Karpas-422 (cell line): ENCODE results near the gene ZSCAN10. TPM values are rescaled to one million over a fixed set of nuclear protein-coding genes. Genes with fewer than 3 reads are reported as not detected.

ENCODE experiments used
- DNase-seq: peaks from one replicate; pipeline ENCODE4 v3.0.0-alpha.2; 2015
- H2AFZ ChIP-seq: fragments of 200-600 bp; sonication (generic); 2 replicates; pipeline ENCODE4 v1.6.1; 2014; ENCODE audit warnings: antibody characterized with exemption, low read length, mixed read lengths
- H3K27ac ChIP-seq: fragments of 200-600 bp; sonication (generic); 2 replicates; pipeline ENCODE4 v1.5.1; 2014; ENCODE audit warnings: mild to moderate bottlenecking, low read length, moderate library complexity
- H3K27me3 ChIP-seq: fragments of 200-600 bp; sonication (generic); 2 replicates; pipeline ENCODE4 v1.6.1; 2014; ENCODE audit warnings: low read length, mixed read lengths
- H3K36me3 ChIP-seq: fragments of 200-600 bp; sonication (generic); 2 replicates; pipeline ENCODE4 v1.6.1; 2014; ENCODE audit warnings: low read length, mixed read lengths; ENCODE audit not compliant: insufficient read depth
- H3K4me1 ChIP-seq: fragments of 200-600 bp; sonication (generic); 2 replicates; pipeline ENCODE4 v1.6.1; 2014; ENCODE audit warnings: mild to moderate bottlenecking, low read length, mixed read lengths
- H3K4me2 ChIP-seq: fragments of 200-600 bp; sonication (generic); 2 replicates; pipeline ENCODE4 v1.6.1; 2014; ENCODE audit warnings: low read length, low read depth, mild to moderate bottlenecking; ENCODE audit not compliant: poor library complexity, severe bottlenecking
- H3K4me3 ChIP-seq: fragments of 200-600 bp; sonication (generic); 2 replicates; pipeline ENCODE4 v1.5.1; 2014; ENCODE audit warnings: mild to moderate bottlenecking, antibody characterized with exemption, low read length, mixed read lengths
- H3K79me2 ChIP-seq: fragments of 200-600 bp; sonication (generic); 2 replicates; pipeline ENCODE4 v1.6.1; 2014; ENCODE audit warnings: mild to moderate bottlenecking, low read length, mixed read lengths
- H3K9ac ChIP-seq: fragments of 200-600 bp; sonication (generic); 2 replicates; pipeline ENCODE4 v1.6.0; 2014; ENCODE audit warnings: low read length
- H3K9me2 ChIP-seq: fragments of 200-600 bp; sonication (generic), shearing (Covaris generic); replicated peaks from 2 replicates; pipeline ENCODE4 v1.6.0; 2014; ENCODE audit warnings: mild to moderate bottlenecking, low read length, moderate library complexity; ENCODE audit not compliant: insufficient read depth
- H3K9me3 ChIP-seq: fragments of 300-700, 200-600 bp; sonication (generic); 2 replicates; pipeline ENCODE4 v1.6.1; 2014; ENCODE audit warnings: low read length, mixed read lengths
- H4K20me1 ChIP-seq: fragments of 200-600 bp; sonication (generic); 2 replicates; pipeline ENCODE4 v1.6.1; 2014; ENCODE audit warnings: mild to moderate bottlenecking, antibody characterized with exemption, low read length, low read depth; ENCODE audit not compliant: insufficient read depth
- total RNA-seq: library from RNA; depleted of rRNA; stranded (reverse); fragments of >200 nt; shearing (Covaris generic); gene quantifications from 2 replicates; pipeline ENCODE4 v1.2.3, GENCODE V29; 2014; ENCODE audit warnings: low replicate concordance; rRNA removed

The ZSCAN10 gene
- not detected in 2 replicates for total RNA-seq

DNA sequence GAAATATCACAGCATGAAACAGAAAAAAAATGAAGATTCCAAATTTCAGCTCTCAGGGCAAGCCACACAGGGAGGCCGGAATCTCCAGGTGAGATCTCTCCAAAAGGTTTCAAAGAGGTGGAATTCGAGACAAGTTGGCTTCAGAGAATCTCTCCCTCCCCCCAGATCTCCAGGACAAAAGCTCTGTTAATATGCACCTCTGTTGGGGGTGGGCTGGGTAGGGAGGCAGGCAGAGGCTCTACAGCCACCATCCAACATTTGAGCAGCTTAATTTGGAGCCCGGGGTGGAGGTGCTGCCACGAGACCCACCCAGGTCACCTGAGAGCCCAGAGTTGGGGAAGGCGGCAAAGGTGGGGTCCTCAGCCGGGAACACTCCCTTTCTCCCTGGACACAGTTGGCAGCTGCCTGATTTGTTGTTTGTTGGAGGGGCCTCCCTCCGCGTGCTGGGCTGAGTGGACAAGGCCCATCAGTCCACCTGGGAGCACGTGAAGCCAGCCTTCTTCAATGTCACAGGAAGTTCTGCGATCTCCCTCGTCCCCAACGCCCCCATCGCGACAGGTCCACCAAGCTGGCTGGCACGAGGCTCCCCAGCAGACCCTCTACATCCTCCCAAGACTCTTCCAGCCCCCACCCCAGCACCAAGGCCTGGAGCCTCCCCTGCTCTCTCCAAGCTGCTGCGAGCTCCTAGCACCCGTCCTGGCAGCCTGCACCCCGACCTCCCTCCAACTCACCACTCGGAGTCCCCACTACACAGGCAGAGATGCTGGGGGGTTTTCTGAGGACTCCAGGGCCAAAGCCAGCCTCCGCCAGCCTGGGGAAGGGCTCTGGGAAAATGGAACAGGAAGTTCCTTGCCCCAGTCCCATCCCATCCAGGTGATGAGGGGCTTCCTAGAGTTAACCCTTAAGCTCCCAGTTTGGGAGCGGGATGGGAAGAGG lies at the start of gene ZSCAN10:
TSS of gene ZSCAN10 (minus strand) at position 836 of the 936 bp plus-strand sequence. CDS start 6,357 bp downstream, outside the sequence.
- Histone ChIP-seq H3K9me2 (no peaks in the 10 kb centered on the region), H3K9ac (no peak within 1 kb of the TSS), H4K20me1 (no peaks in the 10 kb centered on the region), H3K4me3 (no peak within 1 kb of the TSS), H3K9me3 (no peaks in the 10 kb centered on the region), H3K79me2 (no peaks in the 10 kb centered on the region), H3K36me3 (no peaks in the 10 kb centered on the region), H3K4me2 (no peak within 1 kb of the TSS), H2AFZ (no peak within 1 kb of the TSS), H3K27me3 (no peaks in the 10 kb centered on the region), H3K27ac (no peak within 1 kb of the TSS), H3K4me1 (peaks cover 9% of the 10 kb centered on the region)
- no peak for DNase-seq

DNA sequence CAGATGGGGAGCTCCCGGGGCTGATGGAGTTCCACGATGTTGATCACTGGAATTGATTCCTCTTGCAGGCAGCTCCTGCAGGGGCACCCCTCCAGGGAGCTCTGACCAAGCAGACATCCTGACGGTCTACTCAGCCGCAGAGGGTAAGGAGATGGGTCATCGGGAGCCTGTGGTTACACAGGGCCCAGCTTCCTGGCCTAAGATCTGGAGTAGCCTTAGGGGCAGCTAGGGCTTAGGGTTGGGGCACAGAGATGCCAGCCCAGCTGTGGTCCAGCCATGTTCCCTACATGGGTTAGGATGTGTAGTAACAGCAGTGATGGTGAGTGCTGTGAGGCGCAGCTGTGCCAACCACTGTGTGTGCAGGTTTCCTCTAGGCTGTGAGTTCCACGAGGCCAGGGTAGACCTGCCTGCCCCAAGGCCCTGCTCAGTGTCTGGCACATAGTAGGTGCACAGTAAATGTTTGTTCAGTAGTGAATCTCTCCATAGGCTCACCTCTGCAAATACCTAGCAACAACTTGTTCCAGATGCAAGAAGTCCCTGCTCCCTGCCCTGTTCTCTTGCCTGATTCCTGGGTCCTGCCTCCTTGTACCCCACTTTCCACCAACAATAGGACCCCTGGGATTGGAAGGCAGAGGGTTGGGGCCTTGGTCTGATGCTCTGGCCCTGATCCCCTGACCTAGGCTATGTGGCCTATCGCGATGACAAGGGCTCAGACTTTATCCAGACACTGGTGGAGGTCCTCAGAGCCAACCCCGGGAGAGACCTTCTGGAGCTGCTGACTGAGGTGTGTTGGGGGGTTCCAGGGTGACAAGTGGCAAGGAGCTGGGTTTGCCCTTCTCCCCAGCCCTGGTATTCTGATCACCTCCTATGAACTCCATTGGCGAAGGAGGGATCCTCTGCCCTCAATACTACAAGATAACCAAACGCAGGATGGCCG lies 49.4 kb upstream of the ZSCAN10 start:
- Histone ChIP-seq H3K4me3 (no peak overlapping the region; the same call in 1 of the 2 replicates), H3K4me1 (peaks cover 25% of the 10 kb centered on the region), H3K4me2 (peak overlapping the region; percentile 96), H3K9me2 (no peaks in the 10 kb centered on the region), H3K36me3 (no peaks in the 10 kb centered on the region), H3K79me2 (no peaks in the 10 kb centered on the region), H3K27me3 (no peaks in the 10 kb centered on the region), H3K9me3 (no peaks in the 10 kb centered on the region), H3K27ac (no peak overlapping the region), H4K20me1 (peaks cover 7% of the 10 kb centered on the region; the same call in 1 of the 2 replicates), H3K9ac (no peak overlapping the region), H2AFZ (no peak overlapping the region)
- peak; percentile 40 for DNase-seq

DNA sequence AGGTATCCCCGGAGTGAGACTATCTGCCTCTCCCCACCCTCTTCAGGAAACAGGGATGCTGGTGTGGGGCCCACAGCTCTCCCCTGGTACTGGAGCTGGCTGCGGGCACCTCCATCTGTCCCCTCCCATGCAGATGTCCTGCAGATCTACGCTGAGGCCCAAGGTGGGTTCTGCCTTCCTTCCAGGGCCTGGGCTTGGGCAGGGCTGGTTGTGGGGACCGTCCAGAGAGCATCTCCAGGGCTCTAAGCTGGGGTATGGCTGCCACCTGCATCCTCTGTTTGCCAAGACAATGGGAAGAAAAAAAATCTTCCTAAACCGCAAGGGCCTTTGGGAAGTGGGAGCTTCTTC lies 48.6 kb upstream of the ZSCAN10 start:
- H3K9me3 ChIP-seq, result no peaks in the 10 kb centered on the region
- no peaks in the 10 kb centered on the region for H3K27me3 ChIP-seq
- no peaks in the 10 kb centered on the region for H3K9me2 ChIP-seq
- no peak overlapping the region for H3K27ac ChIP-seq
- H3K36me3 ChIP-seq, result no peaks in the 10 kb centered on the region
- H3K4me3 ChIP-seq, result no peak overlapping the region
- no peak overlapping the region for H3K4me2 ChIP-seq
- no peak overlapping the region for H3K9ac ChIP-seq
- H4K20me1 ChIP-seq, result peaks cover 7% of the 10 kb centered on the region; the same call in 1 of the 2 replicates
- H2AFZ ChIP-seq, result no peak overlapping the region
- DNase-seq, result no peak
- no peaks in the 10 kb centered on the region for H3K79me2 ChIP-seq
- peaks cover 25% of the 10 kb centered on the region for H3K4me1 ChIP-seq

DNA sequence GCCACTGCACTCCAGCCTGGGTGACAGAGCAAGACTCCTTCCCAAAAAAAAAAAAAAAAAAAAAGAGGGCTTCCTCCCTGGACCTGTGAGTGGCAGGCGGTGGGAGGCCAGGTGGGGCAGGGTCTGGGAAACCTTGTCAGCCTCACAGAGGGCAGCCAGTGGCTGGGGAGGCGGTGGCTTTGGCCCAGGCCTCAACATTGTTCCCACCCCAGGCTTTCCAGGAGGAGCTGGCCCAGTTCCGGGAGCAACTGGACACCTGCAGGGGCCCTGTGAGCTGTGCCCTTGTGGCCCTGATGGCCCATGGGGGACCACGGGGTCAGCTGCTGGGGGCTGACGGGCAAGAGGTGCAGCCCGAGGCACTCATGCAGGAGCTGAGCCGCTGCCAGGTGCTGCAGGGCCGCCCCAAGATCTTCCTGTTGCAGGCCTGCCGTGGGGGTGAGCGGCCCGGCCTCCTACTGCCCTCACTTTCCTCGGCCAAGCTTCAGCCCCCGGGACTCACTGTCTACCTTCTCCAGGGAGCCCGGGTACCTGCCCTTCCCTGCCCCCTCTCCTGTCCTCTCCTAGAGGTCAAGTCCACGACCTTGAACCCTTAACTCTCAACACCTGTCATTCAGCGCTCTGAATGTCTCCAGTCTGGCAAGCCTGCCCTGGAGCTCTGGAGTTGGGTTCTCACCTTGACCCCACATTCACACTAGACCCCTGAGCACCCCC lies 48.1 kb upstream of the ZSCAN10 start:
- Histone ChIP-seq H3K9ac (no peak overlapping the region), H3K27me3 (no peaks in the 10 kb centered on the region), H3K79me2 (no peaks in the 10 kb centered on the region), H2AFZ (no peak overlapping the region), H3K27ac (no peak overlapping the region), H3K9me3 (no peaks in the 10 kb centered on the region), H3K4me2 (no peak overlapping the region), H3K36me3 (no peaks in the 10 kb centered on the region), H4K20me1 (peaks cover 7% of the 10 kb centered on the region; the same call in 1 of the 2 replicates), H3K4me3 (no peak overlapping the region), H3K9me2 (no peaks in the 10 kb centered on the region), H3K4me1 (peaks cover 21% of the 10 kb centered on the region)
- DNase-seq, result peak; percentile 38

DNA sequence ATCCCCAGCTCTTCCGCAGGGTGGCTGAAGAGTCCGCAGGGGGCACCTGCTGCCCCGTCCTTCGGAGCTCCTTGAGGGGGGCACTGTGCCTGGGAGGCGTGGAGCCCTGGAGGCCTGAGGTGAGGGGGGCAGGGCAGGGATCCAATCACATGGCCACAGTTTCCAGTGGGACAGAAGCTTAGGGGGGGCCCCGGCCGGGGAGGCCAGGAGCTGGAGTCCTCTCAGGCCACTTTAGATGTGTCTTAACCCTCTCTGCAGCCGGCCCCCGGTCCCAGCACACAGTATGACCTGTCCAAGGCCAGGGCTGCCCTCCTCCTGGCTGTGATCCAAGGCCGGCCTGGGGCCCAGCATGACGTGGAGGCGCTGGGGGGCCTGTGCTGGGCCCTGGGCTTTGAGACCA lies 46.6 kb upstream of the ZSCAN10 start:
- H3K9me2 ChIP-seq, result no peaks in the 10 kb centered on the region
- no peaks in the 10 kb centered on the region for H3K79me2 ChIP-seq
- peaks cover 9% of the 10 kb centered on the region for H3K4me1 ChIP-seq
- peaks cover 7% of the 10 kb centered on the region; the same call in 1 of the 2 replicates for H4K20me1 ChIP-seq
- DNase-seq, result no peak
- no peaks in the 10 kb centered on the region for H3K36me3 ChIP-seq
- no peaks in the 10 kb centered on the region for H3K9me3 ChIP-seq
- H2AFZ ChIP-seq, result no peak overlapping the region
- H3K4me3 ChIP-seq, result no peak overlapping the region
- H3K9ac ChIP-seq, result no peak overlapping the region
- no peaks in the 10 kb centered on the region for H3K27me3 ChIP-seq
- H3K4me2 ChIP-seq, result no peak overlapping the region
- H3K27ac ChIP-seq, result no peak overlapping the region

DNA sequence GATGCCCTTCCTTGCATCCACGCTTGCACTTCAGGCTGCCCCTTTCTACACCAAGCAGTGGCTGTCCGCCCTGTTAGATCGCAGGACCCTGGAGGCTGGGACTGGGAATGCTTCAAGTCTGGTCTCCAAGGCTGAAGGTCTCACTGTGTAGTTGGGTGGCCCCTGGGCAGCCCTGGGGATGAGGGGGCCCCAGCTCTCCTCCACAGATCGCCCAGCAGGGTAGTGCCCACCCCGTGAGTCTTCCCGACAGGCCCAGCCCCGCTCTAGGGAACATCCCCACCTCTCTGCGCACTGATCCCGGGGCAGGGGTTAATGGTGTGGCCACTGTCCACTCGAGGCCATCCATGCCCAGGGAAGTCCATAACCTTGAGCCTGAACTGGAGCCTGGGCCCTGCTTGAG lies 46.1 kb upstream of the ZSCAN10 start:
- Histone ChIP-seq H3K79me2 (no peaks in the 10 kb centered on the region), H2AFZ (no peak overlapping the region), H3K4me2 (no peak overlapping the region), H3K9me2 (no peaks in the 10 kb centered on the region), H3K9ac (no peak overlapping the region), H3K27me3 (no peaks in the 10 kb centered on the region), H3K36me3 (no peaks in the 10 kb centered on the region), H3K27ac (no peak overlapping the region), H3K9me3 (no peaks in the 10 kb centered on the region), H3K4me3 (no peak overlapping the region), H3K4me1 (peaks cover 8% of the 10 kb centered on the region), H4K20me1 (peaks cover 7% of the 10 kb centered on the region; the same call in 1 of the 2 replicates)
- DNase-seq, result peak; percentile 39

DNA sequence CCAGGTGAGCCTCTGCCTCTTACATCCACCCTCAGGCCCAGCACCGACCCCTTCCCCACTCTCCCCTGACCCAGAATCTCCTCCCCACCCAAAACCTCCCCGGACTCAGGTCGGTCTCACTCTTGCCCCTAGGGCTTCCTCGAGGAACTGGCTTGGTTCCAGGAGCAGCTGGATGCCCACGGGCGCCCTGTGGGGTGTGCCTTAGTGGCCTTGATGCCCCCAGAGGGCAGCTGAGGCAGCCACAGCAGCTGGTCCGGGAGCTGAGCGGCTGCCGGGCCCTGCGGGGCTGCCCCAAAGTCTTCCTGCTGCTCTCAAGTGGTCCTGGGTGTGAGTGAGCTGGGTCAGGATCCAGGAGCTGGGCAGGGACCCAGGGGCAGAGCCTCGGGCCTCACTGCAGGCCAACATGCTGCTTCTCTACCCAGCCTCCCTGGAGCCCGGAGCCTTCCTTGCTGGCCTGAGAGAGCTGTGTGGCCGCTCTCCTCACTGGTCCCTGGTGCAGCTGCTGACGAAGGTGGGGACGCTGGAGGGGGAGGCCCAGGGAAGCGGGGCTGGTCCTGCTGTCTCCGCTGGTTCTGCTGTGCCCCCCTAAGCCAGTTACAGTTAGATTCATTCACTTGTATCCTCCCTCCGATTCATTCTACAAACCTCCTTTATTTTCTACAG lies 45.4 kb upstream of the ZSCAN10 start:
- Histone ChIP-seq H3K9me3 (no peaks in the 10 kb centered on the region), H2AFZ (no peak overlapping the region), H3K27ac (no peak overlapping the region), H4K20me1 (peaks cover 7% of the 10 kb centered on the region; the same call in 1 of the 2 replicates), H3K4me1 (peaks cover 6% of the 10 kb centered on the region), H3K9me2 (no peaks in the 10 kb centered on the region), H3K4me3 (no peak overlapping the region), H3K27me3 (no peaks in the 10 kb centered on the region), H3K9ac (no peak overlapping the region), H3K36me3 (no peaks in the 10 kb centered on the region), H3K4me2 (no peak overlapping the region), H3K79me2 (no peaks in the 10 kb centered on the region)
- DNase-seq, result no peak
